A549 (cell line): Measurements from ENCODE around the gene STYX. TPM values are rescaled to one million over a fixed set of nuclear protein-coding genes. Genes with fewer than 3 reads are reported as not detected.
A peak's percentile ranks its signal among the peaks of the same experiment; 100 is the strongest.

ENCODE experiments used
- ATAC-seq, 2 experiments: fragments of 200-7000 bp in 1 of 2; fragments of >200 bp in 1 of 2; cut with Nextera tagmentation in 1 of 2; cut with Tn5 transposase in 1 of 2; 3 replicates each; pipeline versions ENCODE4 v1.8.0 to v1.9.1; 2018 to 2020; ENCODE audit warnings: mild to moderate bottlenecking in 1 of 2, moderate library complexity in 1 of 2
- CTCF ChIA-PET: fragments of 300-600 bp; sonication (Branson Sonifier 250); formaldehyde crosslinking; extraction: SDS; loops from one replicate; lab custom pipeline; 2021; ENCODE audit warnings: antibody characterized with exemption, inconsistent platforms; lab: Yijun Ruan, JAX
- POLR2A ChIA-PET: fragments of 350-600 bp; formaldehyde crosslinking; extraction: SDS; loops from one replicate; lab custom pipeline; 2021; ENCODE audit warnings: antibody characterized with exemption, inconsistent platforms; lab: Yijun Ruan, JAX
- DNase-seq, 2 experiments: peaks; one replicate each; pipeline versions ENCODE4 v3.0.0 to v3.0.0-alpha.2; 2011 to 2016; ENCODE audit warnings: low read depth in 1 of 2, low spot score in 1 of 2
- FAIRE-seq: peaks from 2 replicates; lab custom pipeline; 2011; peaks lifted over from hg19 to GRCh38; lab: Jason Lieb, UNC
- H3K27ac ChIP-seq, 2 experiments: fragments of >200 bp; sonication (Bioruptor Twin); formaldehyde crosslinking; 3 replicates each; pipeline ENCODE4 v1.5.1; 2016 to 2017
- H3K4me1 ChIP-seq: fragments of >200 bp; sonication (Bioruptor Twin); formaldehyde crosslinking; 3 replicates; pipeline ENCODE4 v1.6.1; 2016
- H3K4me2 ChIP-seq: fragments of >200 bp; sonication (Bioruptor Twin); formaldehyde crosslinking; 3 replicates; pipeline ENCODE4 v1.6.1; 2016
- H3K4me3 ChIP-seq: fragments of >200 bp; sonication (Bioruptor Twin); formaldehyde crosslinking; 3 replicates; pipeline ENCODE4 v1.5.1; 2016
- H3K9me3 ChIP-seq: fragments of >200 bp; sonication (Bioruptor Twin); formaldehyde crosslinking; 3 replicates; pipeline ENCODE4 v1.6.1; 2016
- BHLHE40 ChIP-seq: IDR thresholded peaks from 2 replicates; pipeline ENCODE4 v1.6.1; 2012; ENCODE audit warnings: low read depth, low read length, inconsistent platforms
- CBX8 ChIP-seq: fragments of 200-600 bp; sonication (generic); IDR thresholded peaks from 2 replicates; pipeline ENCODE4 v1.6.1; 2016
- CEBPB ChIP-seq, 2 experiments: fragments of >200 bp in 1 of 2; sonication (Bioruptor Twin) in 1 of 2; formaldehyde crosslinking in 1 of 2; IDR thresholded peaks; 2 replicates each; pipeline ENCODE4 v1.6.1; 2012 to 2016
- CHD2 ChIP-seq: fragments of 150-350 bp; IDR thresholded peaks from 2 replicates; pipeline ENCODE4 v1.6.1; 2014; ENCODE audit warnings: low read length; ENCODE audit not compliant: partially characterized antibody
- CHD4 ChIP-seq: fragments of 200-600 bp; sonication (generic); IDR thresholded peaks from 2 replicates; pipeline ENCODE4 v1.6.1; 2016; ENCODE audit warnings: antibody characterized with exemption, mild to moderate bottlenecking, borderline replicate concordance
- EHF ChIP-seq: fragments of 250-450 bp; sonication (Bioruptor Pico); IDR thresholded peaks from 2 replicates; pipeline ENCODE4 v1.5.0; 2020; ENCODE audit warnings: mild to moderate bottlenecking
- EHMT2 ChIP-seq: fragments of 200-600 bp; sonication (generic); IDR thresholded peaks from 2 replicates; pipeline ENCODE4 v1.6.1; 2016; ENCODE audit warnings: antibody characterized with exemption, low read depth, mild to moderate bottlenecking, moderate library complexity
- ESRRA ChIP-seq: fragments of 150-350 bp; IDR thresholded peaks from 2 replicates; pipeline ENCODE4 v1.6.1; 2014; ENCODE audit warnings: mild to moderate bottlenecking, low read length, borderline replicate concordance
- FOXS1 ChIP-seq: fragments of 250-450 bp; sonication (Bioruptor Pico); IDR thresholded peaks from 2 replicates; pipeline ENCODE4 v1.5.0; 2020; ENCODE audit warnings: mild to moderate bottlenecking, moderate library complexity
- GATA3 ChIP-seq: IDR thresholded peaks from 2 replicates; pipeline ENCODE4 v1.6.1; 2012; ENCODE audit warnings: borderline replicate concordance
- HEYL ChIP-seq: fragments of 250-450 bp; sonication (Bioruptor Pico); IDR thresholded peaks from 2 replicates; pipeline ENCODE4 v1.8.0; 2021; ENCODE audit warnings: mild to moderate bottlenecking, moderate library complexity
- HOXB5 ChIP-seq: fragments of 250-450 bp; sonication (Bioruptor Pico); IDR thresholded peaks from 2 replicates; pipeline ENCODE4 v1.5.0; 2020; ENCODE audit warnings: mild to moderate bottlenecking, moderate library complexity
- JUNB ChIP-seq: fragments of >200 bp; sonication (Bioruptor Twin); formaldehyde crosslinking; IDR thresholded peaks from 2 replicates; pipeline ENCODE4 v1.6.1; 2016
- KDM1A ChIP-seq: fragments of 200-600 bp; sonication (generic); IDR thresholded peaks from 2 replicates; pipeline ENCODE4 v1.6.1; 2016; ENCODE audit warnings: low read depth, mild to moderate bottlenecking
- MAFK ChIP-seq: fragments of 450-650 bp; IDR thresholded peaks from 2 replicates; pipeline ENCODE4 v1.6.1; 2014; ENCODE audit not compliant: partially characterized antibody
- MAZ ChIP-seq: fragments of 150-350 bp; IDR thresholded peaks from 2 replicates; pipeline ENCODE4 v1.6.1; 2014; ENCODE audit warnings: antibody characterized with exemption, low read depth, low read length, borderline replicate concordance
- NPAS2 ChIP-seq: fragments of 250-450 bp; sonication (Bioruptor Pico); IDR thresholded peaks from 2 replicates; pipeline ENCODE4 v1.8.0; 2022; ENCODE audit warnings: mild to moderate bottlenecking, moderate library complexity, borderline replicate concordance
- PHF8 ChIP-seq: fragments of 200-600 bp; sonication (generic); IDR thresholded peaks from 2 replicates; pipeline ENCODE4 v1.6.1; 2016; ENCODE audit warnings: low read depth, mild to moderate bottlenecking, antibody characterized with exemption, moderate library complexity, borderline replicate concordance
- POLR2AphosphoS2 ChIP-seq: conservative IDR thresholded peaks from 2 replicates; pipeline ENCODE4 v1.6.1; 2012; ENCODE audit warnings: low read length, improper control_type of control experiment, inconsistent platforms
- RAD21 ChIP-seq, 2 experiments: fragments of >200 bp in 1 of 2; sonication (Bioruptor Twin) in 1 of 2; formaldehyde crosslinking in 1 of 2; IDR thresholded peaks in 1 of 2; conservative IDR thresholded peaks in 1 of 2; 2 replicates in 1 of 2; 3 replicates in 1 of 2; pipeline ENCODE4 v1.6.1; 2012 to 2018; ENCODE audit warnings: inconsistent platforms in 1 of 2
- RARB ChIP-seq: fragments of 250-450 bp; sonication (Bioruptor Pico); IDR thresholded peaks from 2 replicates; pipeline ENCODE4 v1.8.0; 2021; ENCODE audit warnings: mild to moderate bottlenecking, moderate library complexity
- RFX5 ChIP-seq: fragments of 450-650 bp; IDR thresholded peaks from 2 replicates; pipeline ENCODE4 v1.7.1; 2014; ENCODE audit warnings: antibody characterized with exemption, mild to moderate bottlenecking, moderate library complexity
- RNF2 ChIP-seq: fragments of 200-600 bp; sonication (generic); IDR thresholded peaks from 2 replicates; pipeline ENCODE4 v1.6.1; 2016; ENCODE audit warnings: low read depth, mild to moderate bottlenecking, antibody characterized with exemption, moderate library complexity, borderline replicate concordance
- SMC3 ChIP-seq: fragments of >200 bp; sonication (Bioruptor Twin); formaldehyde crosslinking; IDR thresholded peaks from 3 replicates; pipeline ENCODE4 v1.6.1; 2018; ENCODE audit warnings: inconsistent platforms
- ZSCAN20 ChIP-seq: fragments of 250-450 bp; sonication (Bioruptor Pico); IDR thresholded peaks from 2 replicates; pipeline ENCODE4 v1.8.0; 2022; ENCODE audit warnings: mild to moderate bottlenecking, moderate library complexity
- WGBS: methylation state at CpG from one replicate; pipeline ENCODE4 v1.1.6; 2017; ENCODE audit errors: missing lambda C conversion rate; 5-methylcytosine and 5-hydroxymethylcytosine counted together
- polyA plus RNA-seq, 4 experiments: library from polyadenylated mRNA; depleted of rRNA in 3 of 4; stranded (reverse); fragments of >200 nt; fragmentation: RNase III in 1 of 4; extraction: RNeasy Plus Mini Kit Qiagen cat#74134 plus additional on column Dnase treatment in 1 of 4; gene quantifications; 2 replicates in 3 of 4; 3 replicates in 1 of 4; pipeline ENCODE4 v1.2.3, GENCODE V29; 2011 to 2017
- TF ChIP-seq, protein P1 (sequence below): fragments of >200 bp; sonication (Bioruptor Twin); formaldehyde crosslinking; IDR thresholded peaks from 2 replicates; pipeline ENCODE4 v1.6.1; 2016
- TF ChIP-seq, protein P2 (sequence below): fragments of >200 bp; sonication (Bioruptor Twin); formaldehyde crosslinking; IDR thresholded peaks from 3 replicates; pipeline ENCODE4 v1.6.1; 2016
- TF ChIP-seq, protein P3 (sequence below): fragments of 200-600 bp; sonication (generic); IDR thresholded peaks from 2 replicates; pipeline ENCODE4 v1.6.1; 2016; ENCODE audit warnings: antibody characterized with exemption, mild to moderate bottlenecking, moderate library complexity
- TF ChIP-seq, protein P4 (sequence below): fragments of 250-450 bp; sonication (Bioruptor Pico); IDR thresholded peaks from 2 replicates; pipeline ENCODE4 v1.5.0; 2020; ENCODE audit warnings: low read depth, mild to moderate bottlenecking, moderate library complexity
- TF ChIP-seq, protein P5 (sequence below): fragments of >200 bp; sonication (Bioruptor Twin); formaldehyde crosslinking; IDR thresholded peaks from 3 replicates; pipeline ENCODE4 v1.5.1; 2016

Gene STYX
- polyA plus RNA-seq, 2 of the 4 experiments (the other 2 are of a cell fraction), result 7.6 to 12.0 TPM

DNA sequence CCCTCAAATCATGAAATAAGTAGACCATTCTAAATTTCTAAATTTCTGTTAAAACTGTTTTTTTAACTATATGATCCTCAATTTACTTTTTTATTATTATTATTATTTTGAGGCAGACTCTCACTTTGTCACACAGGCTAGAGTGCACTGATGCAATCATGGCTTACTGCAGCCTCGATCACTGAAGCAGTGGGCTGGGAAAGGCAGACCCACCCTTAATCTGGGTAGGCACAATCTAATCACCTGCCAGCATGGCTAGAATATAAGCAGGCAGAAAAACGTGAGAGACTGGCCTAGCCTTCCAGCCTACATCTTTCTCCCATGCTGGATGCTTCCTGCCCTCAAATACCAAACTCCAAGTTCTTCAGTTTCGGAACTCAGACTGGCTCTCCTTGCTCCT lies 36.9 kb upstream of the STYX start:
- 0 out of 6 replicates have a peak overlapping the region, but pooled peaks of 1 of the 2 experiments have one; percentile 1 for H3K27ac ChIP-seq
- TF ChIP-seq POLR2AphosphoS2 (no peak), EHMT2 (no peak), GATA3 (no peak), RNF2 (no peak), RAD21 (conservative IDR thresholded peaks at IDR 0.05 in 1 of 2, IDR thresholded peaks at IDR 0.05 in 1 of 2) (no peak), SMC3 (no peak), NPAS2 (CRISPR knock-in tag) (no peak), PHF8 (no peak), JUNB (no peak), EHF (no peak), MAFK (no peak), RARB (no peak), HEYL (no peak), CHD4 (no peak), CEBPB (IDR thresholded peaks at IDR 0.05) (no peak), ZSCAN20 (CRISPR knock-in tag) (no peak), CHD2 (no peak)
- TF ChIP-seq, protein P1, sequence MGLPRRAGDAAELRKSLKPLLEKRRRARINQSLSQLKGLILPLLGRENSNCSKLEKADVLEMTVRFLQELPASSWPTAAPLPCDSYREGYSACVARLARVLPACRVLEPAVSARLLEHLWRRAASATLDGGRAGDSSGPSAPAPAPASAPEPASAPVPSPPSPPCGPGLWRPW, result no peak
- FAIRE-seq, result no peak
- H3K4me1 ChIP-seq, result peaks cover 38% of the 10 kb centered on the region; the same call in 2 of the 3 replicates
- no peak for ATAC-seq
- DNase-seq, result no peak
- CTCF ChIA-PET, result no interaction called here
- WGBS, result 70% methylated on average over 3 of the region's 3 CpGs
- H3K4me2 ChIP-seq, result peak overlapping the region; percentile 92; the same call in 1 of the 3 replicates
- no peak overlapping the region for H3K4me3 ChIP-seq
- H3K9me3 ChIP-seq, result no peaks in the 10 kb centered on the region
- POLR2A ChIA-PET, result no interaction called here

DNA sequence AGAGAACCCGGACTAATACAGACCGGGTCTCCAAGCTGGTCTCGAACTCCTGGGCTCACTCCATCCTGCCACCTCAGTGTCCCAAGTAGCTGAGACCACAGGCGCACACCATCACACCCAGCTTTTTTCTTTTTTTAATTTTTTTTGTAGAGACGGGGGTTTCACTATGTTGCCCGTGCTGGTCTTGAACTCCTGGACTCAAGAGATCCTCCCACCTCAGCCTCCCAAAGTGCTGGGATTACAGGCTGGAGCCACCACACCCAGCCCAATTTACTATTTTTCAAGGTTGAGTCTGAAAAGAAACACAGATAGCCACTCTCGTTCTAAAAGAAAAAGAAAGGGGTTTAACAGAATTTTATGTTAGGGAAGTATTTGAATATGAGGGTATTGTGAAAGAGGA lies 36.4 kb upstream of the STYX start:
- TF ChIP-seq RNF2, result no peak
- no peak for TF ChIP-seq BHLHE40
- no peak for TF ChIP-seq CHD4
- TF ChIP-seq, protein P2, sequence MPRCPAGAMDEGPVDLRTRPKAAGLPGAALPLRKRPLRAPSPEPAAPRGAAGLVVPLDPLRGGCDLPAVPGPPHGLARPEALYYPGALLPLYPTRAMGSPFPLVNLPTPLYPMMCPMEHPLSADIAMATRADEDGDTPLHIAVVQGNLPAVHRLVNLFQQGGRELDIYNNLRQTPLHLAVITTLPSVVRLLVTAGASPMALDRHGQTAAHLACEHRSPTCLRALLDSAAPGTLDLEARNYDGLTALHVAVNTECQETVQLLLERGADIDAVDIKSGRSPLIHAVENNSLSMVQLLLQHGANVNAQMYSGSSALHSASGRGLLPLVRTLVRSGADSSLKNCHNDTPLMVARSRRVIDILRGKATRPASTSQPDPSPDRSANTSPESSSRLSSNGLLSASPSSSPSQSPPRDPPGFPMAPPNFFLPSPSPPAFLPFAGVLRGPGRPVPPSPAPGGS, result no peak
- no peak for TF ChIP-seq ESRRA
- no peak for TF ChIP-seq NPAS2 (CRISPR knock-in tag)
- TF ChIP-seq FOXS1, result no peak
- TF ChIP-seq, protein P3, sequence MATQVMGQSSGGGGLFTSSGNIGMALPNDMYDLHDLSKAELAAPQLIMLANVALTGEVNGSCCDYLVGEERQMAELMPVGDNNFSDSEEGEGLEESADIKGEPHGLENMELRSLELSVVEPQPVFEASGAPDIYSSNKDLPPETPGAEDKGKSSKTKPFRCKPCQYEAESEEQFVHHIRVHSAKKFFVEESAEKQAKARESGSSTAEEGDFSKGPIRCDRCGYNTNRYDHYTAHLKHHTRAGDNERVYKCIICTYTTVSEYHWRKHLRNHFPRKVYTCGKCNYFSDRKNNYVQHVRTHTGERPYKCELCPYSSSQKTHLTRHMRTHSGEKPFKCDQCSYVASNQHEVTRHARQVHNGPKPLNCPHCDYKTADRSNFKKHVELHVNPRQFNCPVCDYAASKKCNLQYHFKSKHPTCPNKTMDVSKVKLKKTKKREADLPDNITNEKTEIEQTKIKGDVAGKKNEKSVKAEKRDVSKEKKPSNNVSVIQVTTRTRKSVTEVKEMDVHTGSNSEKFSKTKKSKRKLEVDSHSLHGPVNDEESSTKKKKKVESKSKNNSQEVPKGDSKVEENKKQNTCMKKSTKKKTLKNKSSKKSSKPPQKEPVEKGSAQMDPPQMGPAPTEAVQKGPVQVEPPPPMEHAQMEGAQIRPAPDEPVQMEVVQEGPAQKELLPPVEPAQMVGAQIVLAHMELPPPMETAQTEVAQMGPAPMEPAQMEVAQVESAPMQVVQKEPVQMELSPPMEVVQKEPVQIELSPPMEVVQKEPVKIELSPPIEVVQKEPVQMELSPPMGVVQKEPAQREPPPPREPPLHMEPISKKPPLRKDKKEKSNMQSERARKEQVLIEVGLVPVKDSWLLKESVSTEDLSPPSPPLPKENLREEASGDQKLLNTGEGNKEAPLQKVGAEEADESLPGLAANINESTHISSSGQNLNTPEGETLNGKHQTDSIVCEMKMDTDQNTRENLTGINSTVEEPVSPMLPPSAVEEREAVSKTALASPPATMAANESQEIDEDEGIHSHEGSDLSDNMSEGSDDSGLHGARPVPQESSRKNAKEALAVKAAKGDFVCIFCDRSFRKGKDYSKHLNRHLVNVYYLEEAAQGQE, result no peak
- TF ChIP-seq CBX8, result no peak
- TF ChIP-seq KDM1A, result no peak
- no peak for TF ChIP-seq RAD21 (conservative IDR thresholded peaks at IDR 0.05 in 1 of 2, IDR thresholded peaks at IDR 0.05 in 1 of 2)
- TF ChIP-seq RFX5, result no peak
- TF ChIP-seq HOXB5, result no peak
- TF ChIP-seq JUNB, result no peak
- TF ChIP-seq, protein P1, result no peak
- TF ChIP-seq, protein P4, sequence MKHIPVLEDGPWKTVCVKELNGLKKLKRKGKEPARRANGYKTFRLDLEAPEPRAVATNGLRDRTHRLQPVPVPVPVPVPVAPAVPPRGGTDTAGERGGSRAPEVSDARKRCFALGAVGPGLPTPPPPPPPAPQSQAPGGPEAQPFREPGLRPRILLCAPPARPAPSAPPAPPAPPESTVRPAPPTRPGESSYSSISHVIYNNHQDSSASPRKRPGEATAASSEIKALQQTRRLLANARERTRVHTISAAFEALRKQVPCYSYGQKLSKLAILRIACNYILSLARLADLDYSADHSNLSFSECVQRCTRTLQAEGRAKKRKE (CRISPR knock-in tag), result no peak
- TF ChIP-seq MAZ, result no peak
- TF ChIP-seq GATA3, result no peak
- no peak for TF ChIP-seq SMC3
- TF ChIP-seq, protein P5, sequence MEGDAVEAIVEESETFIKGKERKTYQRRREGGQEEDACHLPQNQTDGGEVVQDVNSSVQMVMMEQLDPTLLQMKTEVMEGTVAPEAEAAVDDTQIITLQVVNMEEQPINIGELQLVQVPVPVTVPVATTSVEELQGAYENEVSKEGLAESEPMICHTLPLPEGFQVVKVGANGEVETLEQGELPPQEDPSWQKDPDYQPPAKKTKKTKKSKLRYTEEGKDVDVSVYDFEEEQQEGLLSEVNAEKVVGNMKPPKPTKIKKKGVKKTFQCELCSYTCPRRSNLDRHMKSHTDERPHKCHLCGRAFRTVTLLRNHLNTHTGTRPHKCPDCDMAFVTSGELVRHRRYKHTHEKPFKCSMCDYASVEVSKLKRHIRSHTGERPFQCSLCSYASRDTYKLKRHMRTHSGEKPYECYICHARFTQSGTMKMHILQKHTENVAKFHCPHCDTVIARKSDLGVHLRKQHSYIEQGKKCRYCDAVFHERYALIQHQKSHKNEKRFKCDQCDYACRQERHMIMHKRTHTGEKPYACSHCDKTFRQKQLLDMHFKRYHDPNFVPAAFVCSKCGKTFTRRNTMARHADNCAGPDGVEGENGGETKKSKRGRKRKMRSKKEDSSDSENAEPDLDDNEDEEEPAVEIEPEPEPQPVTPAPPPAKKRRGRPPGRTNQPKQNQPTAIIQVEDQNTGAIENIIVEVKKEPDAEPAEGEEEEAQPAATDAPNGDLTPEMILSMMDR, result no peak
- Histone ChIP-seq H3K4me1 (peaks cover 38% of the 10 kb centered on the region; the same call in 2 of the 3 replicates), H3K9me3 (no peaks in the 10 kb centered on the region), H3K4me3 (no peak overlapping the region), H3K27ac (0 out of 6 replicates have a peak overlapping the region, but pooled peaks of 1 of the 2 experiments have one; percentile 1), H3K4me2 (peak overlapping the region; percentile 92)
- 93% methylated on average over 7 of the region's 7 CpGs for WGBS
- CTCF ChIA-PET, result no interaction called here
- POLR2A ChIA-PET, result no interaction called here
- FAIRE-seq (no peak), DNase-seq (no peak), ATAC-seq (no peak)
